GM19193 (cell line): ENCODE results near the gene SDR42E2.
A peak's percentile ranks its signal among the peaks of the same experiment; 100 is the strongest.

Experiments used
- POLR2A ChIP-seq: IDR thresholded peaks from 4 replicates; pipeline ENCODE4 v1.6.1; 2011; ENCODE audit not compliant: insufficient read depth, insufficient read length; ENCODE audit errors: extremely low read depth

Gene SDR42E2

GRCh38 chr16:22183901-22184614 lies 21.8 kb downstream of the SDR42E2 start:
- TF ChIP-seq POLR2A, result no peak

GRCh38 chr16:22184615-22184968 lies 22.3 kb downstream of the SDR42E2 start:
- no peak for TF ChIP-seq POLR2A

- TF ChIP-seq POLR2A, result no peak
Observed at GRCh38 chr16:22186517-22186916, 24.2 kb downstream of the SDR42E2 start.

- no peak for TF ChIP-seq POLR2A
Observed at GRCh38 chr16:22188267-22188594, 25.9 kb downstream of the SDR42E2 start.

GRCh38 chr16:22188595-22189442 lies 26.5 kb downstream of the SDR42E2 start:
- no peak for TF ChIP-seq POLR2A

- no peak for TF ChIP-seq POLR2A
Observed at GRCh38 chr16:22189473-22190080, 27.3 kb downstream of the SDR42E2 start.

GRCh38 chr16:22190081-22190775 lies 27.9 kb downstream of the SDR42E2 start:
- peak; percentile 69 for TF ChIP-seq POLR2A

GRCh38 chr16:22190776-22191531 lies 28.6 kb downstream of the SDR42E2 start:
- peak; percentile 76 for TF ChIP-seq POLR2A

GRCh38 chr16:22191532-22192260 lies 29.4 kb downstream of the SDR42E2 start:
- TF ChIP-seq POLR2A, result no peak

GRCh38 chr16:22192261-22193062 lies 30.2 kb downstream of the SDR42E2 start:
- TF ChIP-seq POLR2A, result peak; percentile 65

GRCh38 chr16:22193063-22193411 lies 30.7 kb downstream of the SDR42E2 start:
- no peak for TF ChIP-seq POLR2A

GRCh38 chr16:22194707-22195444 lies 32.6 kb downstream of the SDR42E2 start:
- TF ChIP-seq POLR2A, result no peak

GRCh38 chr16:22195445-22195694 lies 33.1 kb downstream of the SDR42E2 start:
- TF ChIP-seq POLR2A, result no peak
